22Rv1 (cell line): ENCODE measurements around the gene AACS.

ENCODE experiments used
- H3K27ac ChIP-seq: fragments of 450-650 bp; 2 replicates; pipeline ENCODE4 v1.5.1; 2017
- ZFX ChIP-seq: fragments of 450-650 bp; IDR thresholded peaks from 2 replicates; pipeline ENCODE4 v1.6.1; 2017; ENCODE audit warnings: antibody characterized with exemption, borderline replicate concordance
- TF ChIP-seq, protein P1 (sequence below): fragments of 450-650 bp; IDR thresholded peaks from 2 replicates; pipeline ENCODE4 v1.5.1; 2017; ENCODE audit warnings: mild to moderate bottlenecking

The AACS gene

DNA sequence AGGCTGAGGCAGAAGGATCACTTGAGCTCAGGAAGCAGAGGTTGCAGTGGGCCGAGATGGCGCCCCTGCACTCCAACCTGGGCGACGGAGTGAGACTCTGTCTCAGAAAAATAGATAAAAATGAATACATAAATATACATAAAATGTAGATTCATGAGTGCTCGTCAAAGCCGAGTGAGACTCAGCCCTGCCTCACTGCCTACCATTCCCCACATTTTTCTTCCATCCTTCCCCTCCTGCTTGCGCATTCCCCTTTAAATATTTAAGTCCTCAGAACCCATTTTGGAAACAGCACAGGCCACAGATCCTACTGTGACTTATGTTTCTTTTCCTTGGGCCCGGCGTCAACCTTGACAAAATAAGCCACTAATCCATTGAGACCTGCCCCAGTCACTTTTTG, 31.9 kb upstream of the AACS start:
- TF ChIP-seq, protein P1, sequence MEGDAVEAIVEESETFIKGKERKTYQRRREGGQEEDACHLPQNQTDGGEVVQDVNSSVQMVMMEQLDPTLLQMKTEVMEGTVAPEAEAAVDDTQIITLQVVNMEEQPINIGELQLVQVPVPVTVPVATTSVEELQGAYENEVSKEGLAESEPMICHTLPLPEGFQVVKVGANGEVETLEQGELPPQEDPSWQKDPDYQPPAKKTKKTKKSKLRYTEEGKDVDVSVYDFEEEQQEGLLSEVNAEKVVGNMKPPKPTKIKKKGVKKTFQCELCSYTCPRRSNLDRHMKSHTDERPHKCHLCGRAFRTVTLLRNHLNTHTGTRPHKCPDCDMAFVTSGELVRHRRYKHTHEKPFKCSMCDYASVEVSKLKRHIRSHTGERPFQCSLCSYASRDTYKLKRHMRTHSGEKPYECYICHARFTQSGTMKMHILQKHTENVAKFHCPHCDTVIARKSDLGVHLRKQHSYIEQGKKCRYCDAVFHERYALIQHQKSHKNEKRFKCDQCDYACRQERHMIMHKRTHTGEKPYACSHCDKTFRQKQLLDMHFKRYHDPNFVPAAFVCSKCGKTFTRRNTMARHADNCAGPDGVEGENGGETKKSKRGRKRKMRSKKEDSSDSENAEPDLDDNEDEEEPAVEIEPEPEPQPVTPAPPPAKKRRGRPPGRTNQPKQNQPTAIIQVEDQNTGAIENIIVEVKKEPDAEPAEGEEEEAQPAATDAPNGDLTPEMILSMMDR, result no peak
- no peak for TF ChIP-seq ZFX
- H3K27ac ChIP-seq, result peak overlapping the region; percentile 61

DNA sequence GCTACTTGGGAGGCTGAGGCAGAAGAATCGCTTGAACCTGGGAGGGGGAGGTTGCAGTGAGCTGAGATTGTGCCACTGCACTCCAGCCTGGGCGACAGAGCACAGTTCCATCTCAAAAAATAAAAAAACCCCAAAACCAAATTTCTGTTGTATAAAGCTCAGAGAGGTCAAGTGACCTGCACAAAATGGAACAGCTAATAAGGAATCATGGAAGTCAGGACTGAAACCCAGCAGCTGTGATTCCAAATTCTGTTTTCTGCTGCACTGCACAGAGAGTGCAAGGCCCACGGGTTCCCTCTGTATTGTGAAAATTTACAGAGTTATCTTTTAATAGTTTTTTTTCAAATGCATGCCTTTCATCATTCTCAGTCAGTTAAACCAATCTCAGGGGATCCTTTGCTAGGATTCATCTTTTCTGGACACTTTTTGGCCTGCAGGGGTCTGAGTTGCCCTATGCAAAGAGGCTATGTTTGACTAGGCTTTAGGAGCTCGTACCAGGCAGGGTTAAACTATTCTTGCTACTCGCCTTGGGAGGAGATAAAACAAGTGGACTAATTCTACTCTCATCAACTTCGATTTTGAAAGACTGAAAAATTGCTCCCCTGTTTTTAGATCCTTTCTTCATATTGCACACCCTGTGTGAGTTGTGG, 26.1 kb upstream of the AACS start:
- no peak for TF ChIP-seq ZFX
- TF ChIP-seq, protein P1, result no peak
- H3K27ac ChIP-seq, result no peak overlapping the region

DNA sequence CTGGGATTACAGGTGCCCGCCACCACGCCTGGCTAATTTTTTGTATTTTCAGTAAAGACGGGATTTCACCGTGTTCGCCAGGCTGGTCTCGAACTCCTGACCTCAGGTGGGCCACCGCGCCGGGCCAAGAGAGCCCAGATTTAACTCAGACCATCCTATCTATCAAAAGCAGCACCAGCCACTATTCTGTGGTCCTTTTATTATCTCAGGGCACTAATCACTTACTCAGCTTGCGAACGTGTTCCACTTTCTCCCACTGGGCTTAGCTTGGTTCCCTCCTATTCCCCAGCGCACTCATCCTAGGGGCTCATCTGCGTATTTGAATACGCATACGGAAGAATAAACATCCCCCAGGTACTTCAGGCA, 16.2 kb upstream of the AACS start:
- TF ChIP-seq ZFX, result no peak
- TF ChIP-seq, protein P1, result no peak
- peak overlapping the region; percentile 60 for H3K27ac ChIP-seq

DNA sequence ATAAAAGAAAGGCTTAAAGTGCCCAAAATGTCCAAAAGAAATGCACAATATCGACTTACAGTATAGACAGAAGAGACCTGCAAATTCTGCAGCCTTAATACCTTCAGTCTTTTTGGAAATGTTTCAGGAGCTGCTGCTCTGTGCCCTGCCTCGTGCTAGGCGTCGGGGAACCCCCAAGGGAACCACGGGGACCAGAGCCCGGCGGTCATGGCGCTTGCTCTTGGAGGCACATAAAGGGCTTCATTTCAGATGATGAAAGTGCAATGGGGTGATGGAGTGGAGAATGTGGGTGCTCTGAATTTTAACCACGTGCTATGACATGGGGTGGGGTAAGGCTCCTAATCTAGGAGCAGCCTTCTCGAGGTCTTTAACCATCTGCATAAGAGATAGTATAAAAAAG, 14.8 kb upstream of the AACS start:
- peak overlapping the region; percentile 60 for H3K27ac ChIP-seq
- no peak for TF ChIP-seq ZFX
- TF ChIP-seq, protein P1, result no peak

DNA sequence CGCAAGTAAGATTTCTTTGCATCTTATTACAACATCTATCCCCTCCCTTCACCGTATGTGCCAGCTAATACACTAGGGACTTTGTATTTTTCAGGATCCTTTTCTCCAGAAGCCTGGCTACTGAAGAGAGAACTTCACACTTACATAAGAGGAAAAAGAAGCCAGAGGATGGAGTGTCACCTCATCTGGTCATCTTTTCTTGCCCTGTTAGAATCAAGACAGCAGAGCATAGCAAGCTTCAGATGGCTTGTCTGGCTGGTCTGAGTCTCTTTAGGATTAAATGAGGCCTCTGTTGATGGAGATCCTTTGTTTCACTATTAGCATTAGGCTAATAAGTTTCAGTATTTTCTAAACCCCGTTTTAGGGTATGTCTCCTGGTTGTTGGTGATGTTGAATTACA, 14.4 kb upstream of the AACS start:
- H3K27ac ChIP-seq, result peak overlapping the region; percentile 60
- TF ChIP-seq, protein P1, result no peak
- TF ChIP-seq ZFX, result no peak

DNA sequence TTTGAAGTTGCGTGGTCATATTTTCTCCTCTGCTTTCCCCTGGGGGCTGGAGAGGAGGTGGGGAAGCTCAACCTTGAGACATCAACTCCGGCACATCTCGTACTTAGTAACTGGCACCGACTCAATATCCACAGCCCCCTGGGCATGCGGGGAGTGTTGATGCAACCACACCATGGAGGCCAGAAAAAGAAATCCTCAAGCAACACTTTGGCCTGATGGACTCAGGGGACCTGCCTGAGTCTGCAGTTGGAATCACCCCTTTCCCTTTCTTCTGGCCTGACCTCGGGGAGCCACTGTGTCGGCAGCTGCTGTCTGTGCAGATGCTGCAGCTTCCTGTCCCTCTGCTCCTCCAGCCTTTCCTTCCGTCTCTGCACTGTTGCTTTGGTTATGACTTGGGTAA, 11.4 kb upstream of the AACS start:
- H3K27ac ChIP-seq, result peak overlapping the region; percentile 82
- no peak for TF ChIP-seq ZFX
- TF ChIP-seq, protein P1, result no peak

DNA sequence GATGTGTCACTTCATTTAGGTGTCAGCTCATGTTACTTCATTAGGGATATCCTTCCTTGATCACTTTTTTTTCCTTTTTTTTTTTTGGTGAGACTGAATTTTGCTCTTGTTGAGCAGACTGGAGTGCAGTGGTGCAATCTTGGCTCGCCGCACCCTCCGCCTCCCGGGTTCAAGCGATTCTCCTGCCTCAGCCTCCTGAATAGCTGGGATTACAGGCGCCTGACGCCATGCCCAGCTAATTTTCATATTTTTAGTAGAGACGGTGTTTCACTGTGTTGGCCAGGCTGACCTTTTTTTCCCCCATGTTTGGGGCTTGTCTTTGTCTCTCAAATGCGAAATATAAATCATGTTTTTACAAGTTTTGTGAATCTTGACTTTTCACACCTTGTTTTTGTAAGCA, 9.6 kb upstream of the AACS start:
- no peak for TF ChIP-seq ZFX
- TF ChIP-seq, protein P1, result no peak
- no peak overlapping the region for H3K27ac ChIP-seq
